ENCODE measurements around the gene MTMR3.

GRCh38 chr22:30074994-30075393 is 192.0 kb downstream of the MTMR3 start:
- TF ChIP-seq, protein P1, sequence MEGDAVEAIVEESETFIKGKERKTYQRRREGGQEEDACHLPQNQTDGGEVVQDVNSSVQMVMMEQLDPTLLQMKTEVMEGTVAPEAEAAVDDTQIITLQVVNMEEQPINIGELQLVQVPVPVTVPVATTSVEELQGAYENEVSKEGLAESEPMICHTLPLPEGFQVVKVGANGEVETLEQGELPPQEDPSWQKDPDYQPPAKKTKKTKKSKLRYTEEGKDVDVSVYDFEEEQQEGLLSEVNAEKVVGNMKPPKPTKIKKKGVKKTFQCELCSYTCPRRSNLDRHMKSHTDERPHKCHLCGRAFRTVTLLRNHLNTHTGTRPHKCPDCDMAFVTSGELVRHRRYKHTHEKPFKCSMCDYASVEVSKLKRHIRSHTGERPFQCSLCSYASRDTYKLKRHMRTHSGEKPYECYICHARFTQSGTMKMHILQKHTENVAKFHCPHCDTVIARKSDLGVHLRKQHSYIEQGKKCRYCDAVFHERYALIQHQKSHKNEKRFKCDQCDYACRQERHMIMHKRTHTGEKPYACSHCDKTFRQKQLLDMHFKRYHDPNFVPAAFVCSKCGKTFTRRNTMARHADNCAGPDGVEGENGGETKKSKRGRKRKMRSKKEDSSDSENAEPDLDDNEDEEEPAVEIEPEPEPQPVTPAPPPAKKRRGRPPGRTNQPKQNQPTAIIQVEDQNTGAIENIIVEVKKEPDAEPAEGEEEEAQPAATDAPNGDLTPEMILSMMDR (conservative IDR thresholded peaks at IDR 0.05; ENCODE audit: low read depth, low read length) = no peak
- no peak for TF ChIP-seq EZH2 (IDR thresholded peaks at IDR 0.05; ENCODE audit: low read length, unreplicated experiment)

Measured in PC-3 (cell line).